Peyer's patch (tissue), 4 donors: ENCODE data around the gene TMEM121B. TPM values are rescaled to one million over a fixed set of nuclear protein-coding genes. Genes with fewer than 3 reads are reported as not detected.
A peak's percentile ranks its signal among the peaks of the same experiment; 100 is the strongest.

Experiments
- DNase-seq, 3 donors: peaks; one replicate each; pipeline ENCODE4 v3.0.0-alpha.2; 2017 to 2019
- H3K27ac ChIP-seq, 4 donors: fragments of 200-600 bp; sonication (generic); one replicate each; pipeline ENCODE4 v1.5.1; 2016 to 2019
- H3K27me3 ChIP-seq, 2 donors: fragments of 200-600 bp; sonication (generic); one replicate each; pipeline ENCODE4 v1.5.1; 2019
- H3K36me3 ChIP-seq, 3 donors: fragments of 200-600 bp; sonication (generic); one replicate each; pipeline ENCODE4 v1.5.1; 2016 to 2019
- H3K4me1 ChIP-seq, 4 donors: fragments of 200-600 bp; sonication (generic); one replicate each; pipeline ENCODE4 v1.5.1; 2016 to 2019
- H3K4me3 ChIP-seq, 4 donors: fragments of 200-600 bp; sonication (generic); 1 replicate in 3 of 4; 2 replicates in 1 of 4; pipeline ENCODE4 v1.5.1; 2016 to 2019; ENCODE audit warnings: mild to moderate bottlenecking in 1 of 4
- H3K9me3 ChIP-seq, 4 donors: fragments of 200-600 bp; sonication (generic); one replicate each; pipeline ENCODE4 v1.5.1; 2016 to 2019; ENCODE audit warnings: mild to moderate bottlenecking in 1 of 4
- POLR2A ChIP-seq, 2 donors: fragments of 450-650 bp; IDR thresholded peaks; one replicate each; pipeline ENCODE4 v1.5.1; 2017; ENCODE audit warnings: antibody characterized with exemption in 2 of 2, mild to moderate bottlenecking in 2 of 2, moderate library complexity in 2 of 2
- total RNA-seq, 4 donors: library from RNA; depleted of rRNA; stranded (reverse); fragments of >200 nt; gene quantifications; one replicate each; pipeline ENCODE4 v1.1.0, GENCODE V29; 2016
- TF ChIP-seq, protein P1 (sequence below), 6 experiments: fragments of 450-650 bp in 4 of 6; fragments of 200-600 bp in 2 of 6; sonication (generic) in 1 of 6; IDR thresholded peaks; one replicate each; pipeline ENCODE4 v1.5.1; 2017 to 2019; ENCODE audit warnings: antibody characterized with exemption in 6 of 6, mild to moderate bottlenecking in 3 of 6, moderate library complexity in 1 of 6

TMEM121B gene
- total RNA-seq, 4 donors from 2014 or later: 0.18 to 0.76 (median 0.40) TPM; not detected in 1

DNA sequence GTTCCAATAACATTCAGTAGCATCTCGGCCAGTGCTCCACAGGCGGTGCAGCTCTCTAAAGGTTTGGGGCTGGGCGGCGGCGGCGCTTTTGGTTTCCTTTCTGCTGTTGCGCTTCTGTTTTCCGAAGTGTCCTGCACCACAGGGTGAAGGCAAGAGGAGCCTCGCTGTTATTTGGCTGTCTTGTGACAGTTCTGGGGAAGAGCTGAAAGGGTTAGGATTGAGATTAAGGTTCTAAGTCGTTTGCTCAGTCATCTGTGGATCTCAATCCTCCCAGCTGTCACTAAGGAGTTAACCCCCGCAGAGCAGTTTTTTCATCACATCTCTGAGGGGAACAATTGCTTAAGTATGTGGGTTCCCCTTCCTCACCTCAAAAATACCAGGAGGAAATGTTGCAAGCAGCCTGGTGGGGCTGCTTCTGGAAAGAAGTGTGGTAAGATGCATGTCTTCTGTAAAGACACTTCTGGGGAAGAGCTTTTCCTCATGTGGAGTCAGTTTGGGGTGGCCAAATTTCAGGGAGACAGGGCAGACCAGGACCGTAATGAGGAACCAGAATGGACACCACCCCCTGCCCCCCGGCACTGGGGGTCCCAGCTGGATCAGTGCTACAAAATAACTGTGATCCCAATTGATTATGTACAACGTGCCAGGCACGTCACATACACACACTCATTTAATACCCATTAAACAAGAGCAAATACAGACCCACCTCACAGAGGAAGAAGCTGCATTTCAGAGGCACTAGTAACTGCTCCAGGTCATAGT is 14.2 kb downstream of the TMEM121B start:
- Histone ChIP-seq H3K36me3 (peaks cover 0 to 77% (median 3%) of the 10 kb centered on the region in 3 donors), H3K4me3 (no peak overlapping the region), H3K27me3 (no peaks in the 10 kb centered on the region), H3K27ac (peak overlapping the region in 2 of 4 donors; percentile 5 to 25), H3K9me3 (no peaks in the 10 kb centered on the region), H3K4me1 (no peaks in the 10 kb centered on the region)
- TF ChIP-seq, protein P1, sequence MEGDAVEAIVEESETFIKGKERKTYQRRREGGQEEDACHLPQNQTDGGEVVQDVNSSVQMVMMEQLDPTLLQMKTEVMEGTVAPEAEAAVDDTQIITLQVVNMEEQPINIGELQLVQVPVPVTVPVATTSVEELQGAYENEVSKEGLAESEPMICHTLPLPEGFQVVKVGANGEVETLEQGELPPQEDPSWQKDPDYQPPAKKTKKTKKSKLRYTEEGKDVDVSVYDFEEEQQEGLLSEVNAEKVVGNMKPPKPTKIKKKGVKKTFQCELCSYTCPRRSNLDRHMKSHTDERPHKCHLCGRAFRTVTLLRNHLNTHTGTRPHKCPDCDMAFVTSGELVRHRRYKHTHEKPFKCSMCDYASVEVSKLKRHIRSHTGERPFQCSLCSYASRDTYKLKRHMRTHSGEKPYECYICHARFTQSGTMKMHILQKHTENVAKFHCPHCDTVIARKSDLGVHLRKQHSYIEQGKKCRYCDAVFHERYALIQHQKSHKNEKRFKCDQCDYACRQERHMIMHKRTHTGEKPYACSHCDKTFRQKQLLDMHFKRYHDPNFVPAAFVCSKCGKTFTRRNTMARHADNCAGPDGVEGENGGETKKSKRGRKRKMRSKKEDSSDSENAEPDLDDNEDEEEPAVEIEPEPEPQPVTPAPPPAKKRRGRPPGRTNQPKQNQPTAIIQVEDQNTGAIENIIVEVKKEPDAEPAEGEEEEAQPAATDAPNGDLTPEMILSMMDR (IDR thresholded peaks at IDR 0.05): no peak
- TF ChIP-seq POLR2A (IDR thresholded peaks at IDR 0.05): no peak
- peak in 1 of 3 donors; percentile 25 for DNase-seq

DNA sequence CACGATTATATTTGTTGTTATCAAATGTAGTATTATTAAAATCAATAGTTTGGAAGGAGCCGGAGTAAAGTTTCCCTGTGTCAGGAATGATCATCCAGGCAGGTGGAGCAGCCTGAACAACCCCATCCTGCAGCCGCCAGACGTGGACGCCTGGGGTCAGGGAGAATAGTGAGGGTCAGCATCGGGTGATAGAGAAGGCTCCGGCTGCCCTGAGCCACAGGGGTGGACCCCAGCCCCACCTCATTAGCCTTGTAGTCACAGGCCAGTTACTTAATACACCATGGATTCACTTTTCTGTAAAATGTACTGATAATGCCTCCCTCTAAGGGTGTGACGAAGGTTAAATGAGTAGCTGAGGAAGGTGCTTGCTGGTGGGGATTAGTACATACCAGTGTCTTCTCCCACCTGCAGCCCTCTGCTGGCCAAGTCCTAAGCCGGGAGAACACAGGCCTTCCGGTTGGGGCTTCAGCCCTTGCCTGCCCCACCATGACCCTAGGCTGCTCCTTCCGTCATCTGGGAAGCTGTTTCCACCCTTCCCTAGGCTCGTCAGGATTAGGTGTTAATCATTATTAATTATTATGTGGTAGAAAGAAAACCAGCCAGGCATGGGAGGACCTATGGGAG is 14.9 kb downstream of the TMEM121B start:
- H3K4me3 ChIP-seq: no peak overlapping the region
- DNase-seq: no peak
- no peaks in the 10 kb centered on the region for H3K9me3 ChIP-seq
- H3K27me3 ChIP-seq: no peaks in the 10 kb centered on the region
- TF ChIP-seq, protein P1 (IDR thresholded peaks at IDR 0.05): no peak
- peaks cover 0 to 84% (median 3%) of the 10 kb centered on the region in 3 donors for H3K36me3 ChIP-seq
- H3K27ac ChIP-seq: no peak overlapping the region
- H3K4me1 ChIP-seq: no peaks in the 10 kb centered on the region

DNA sequence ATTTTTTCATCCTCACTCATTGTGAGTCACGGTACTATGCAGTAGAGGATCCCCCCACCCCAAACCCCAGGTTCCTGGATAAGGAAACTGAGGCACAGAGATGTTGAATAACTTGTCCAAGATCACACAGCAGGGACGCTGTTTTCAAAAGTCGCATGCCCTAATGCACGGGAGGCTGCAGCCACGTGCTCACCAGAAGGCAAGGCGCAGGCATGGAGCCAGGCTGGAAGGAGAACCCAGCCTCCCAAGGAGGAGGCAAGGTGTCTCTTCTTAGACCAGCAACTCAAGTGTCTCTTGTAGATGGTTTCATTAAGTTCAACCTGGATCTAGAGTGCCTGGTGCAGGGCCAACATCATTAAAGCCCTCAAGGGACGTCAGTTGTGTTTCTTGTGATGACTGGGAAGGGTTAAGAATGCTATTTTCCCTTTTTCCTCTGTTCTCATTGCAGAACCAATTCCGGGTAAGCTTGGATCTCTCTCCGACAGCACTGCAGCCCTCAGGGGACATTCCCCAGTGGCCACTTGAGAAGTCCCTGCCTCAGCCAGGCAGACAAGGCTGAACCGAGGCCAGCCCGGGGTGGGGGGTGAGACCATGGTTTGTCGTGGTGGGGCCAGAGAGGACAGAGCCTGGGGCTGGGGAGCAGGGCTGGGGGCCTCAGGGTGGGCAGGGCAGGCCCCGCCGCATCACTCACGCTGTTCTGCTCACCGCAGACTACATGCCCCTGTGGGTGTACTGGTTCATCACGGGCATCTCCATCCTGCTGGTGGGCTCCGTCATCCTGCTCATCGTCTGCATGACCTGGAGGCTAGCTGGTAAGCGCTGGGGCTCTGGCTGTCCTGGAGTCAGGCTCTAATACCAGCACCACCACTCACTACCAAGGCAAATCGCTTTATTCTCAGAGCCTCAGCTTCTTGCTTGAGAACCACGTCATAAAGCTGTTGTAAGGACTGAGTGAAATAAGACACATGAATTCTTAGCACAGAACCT is 15.7 kb downstream of the TMEM121B start:
- Histone ChIP-seq H3K27ac (no peak overlapping the region), H3K27me3 (no peaks in the 10 kb centered on the region), H3K4me1 (no peaks in the 10 kb centered on the region), H3K36me3 (peaks cover 0 to 92% (median 3%) of the 10 kb centered on the region in 3 donors), H3K9me3 (no peaks in the 10 kb centered on the region), H3K4me3 (no peak overlapping the region)
- TF ChIP-seq POLR2A (IDR thresholded peaks at IDR 0.05): no peak
- TF ChIP-seq, protein P1 (IDR thresholded peaks at IDR 0.05): no peak
- no peak for DNase-seq

DNA sequence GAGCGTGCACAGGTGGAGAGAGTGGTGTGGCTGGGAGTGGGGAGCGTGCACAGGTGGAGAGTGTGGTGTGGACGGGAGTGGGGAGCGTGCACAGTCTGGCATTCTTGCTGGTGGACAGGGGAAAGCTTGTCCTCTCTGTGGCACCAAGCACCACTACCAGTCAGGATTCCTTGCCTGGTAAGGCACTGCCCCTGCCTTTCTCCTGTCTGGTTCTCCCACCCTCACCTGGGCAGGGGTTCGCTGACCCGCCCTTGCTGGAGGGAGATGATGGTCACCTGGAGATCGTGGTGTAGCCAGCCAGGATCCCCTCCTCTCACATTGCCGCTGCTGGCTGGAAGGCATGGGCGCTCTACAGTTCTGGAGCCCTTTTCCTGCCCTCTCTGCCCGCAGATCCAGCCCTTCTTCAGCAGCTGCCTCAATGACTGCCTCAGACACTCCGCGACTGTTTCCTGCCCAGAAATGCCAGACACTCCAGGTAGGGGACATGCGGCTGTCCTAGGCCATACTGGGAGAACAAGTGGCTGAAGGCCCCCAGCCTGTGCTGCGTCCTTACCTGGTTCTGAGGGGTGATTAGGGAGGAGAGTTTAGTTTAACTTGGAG is 16.7 kb downstream of the TMEM121B start:
- no peaks in the 10 kb centered on the region for H3K4me1 ChIP-seq
- TF ChIP-seq, protein P1 (IDR thresholded peaks at IDR 0.05): no peak
- no peak for TF ChIP-seq POLR2A (IDR thresholded peaks at IDR 0.05)
- peak in 1 of 3 donors; percentile 31 for DNase-seq
- H3K27ac ChIP-seq: no peak overlapping the region
- peaks cover 0 to 95% (median 3%) of the 10 kb centered on the region in 3 donors for H3K36me3 ChIP-seq
- no peaks in the 10 kb centered on the region for H3K9me3 ChIP-seq
- H3K27me3 ChIP-seq: no peaks in the 10 kb centered on the region
- H3K4me3 ChIP-seq: no peak overlapping the region

DNA sequence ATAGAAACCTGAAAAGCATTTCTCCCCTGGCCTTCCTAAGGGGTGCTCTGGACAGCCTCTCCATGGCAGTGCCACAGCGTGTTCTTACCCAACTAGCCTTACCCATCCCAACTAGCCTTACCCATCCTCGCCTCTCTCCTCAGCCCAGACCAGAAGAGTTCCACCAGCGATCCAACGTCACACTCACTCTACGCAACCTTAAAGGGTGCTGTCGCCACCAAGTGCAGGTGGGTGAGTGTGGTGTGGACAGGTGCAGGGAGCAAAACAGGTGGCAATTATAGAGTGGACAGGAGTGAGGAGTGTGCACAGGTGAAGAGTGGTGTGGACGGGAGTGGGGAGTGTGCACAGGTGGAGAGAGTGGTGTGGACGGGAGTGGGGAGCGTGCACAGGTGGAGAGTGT is 17.8 kb downstream of the TMEM121B start:
- Histone ChIP-seq H3K36me3 (peaks cover 0 to 95% (median 3%) of the 10 kb centered on the region in 3 donors), H3K27me3 (no peaks in the 10 kb centered on the region), H3K4me1 (peaks cover 0 to 3% (median 0%) of the 10 kb centered on the region in 4 donors), H3K9me3 (no peaks in the 10 kb centered on the region), H3K27ac (no peak overlapping the region), H3K4me3 (no peak overlapping the region)
- DNase-seq: peak in 1 of 3 donors; percentile 1
- TF ChIP-seq, protein P1 (IDR thresholded peaks at IDR 0.05): no peak
- TF ChIP-seq POLR2A (IDR thresholded peaks at IDR 0.05): no peak
